Fibroblast of lung (primary cell): ENCODE results near the gene TTYH2. TPM values are rescaled to one million over a fixed set of nuclear protein-coding genes. Genes with fewer than 3 reads are reported as not detected.

ENCODE experiments used
- DNase-seq, 2 donors: peaks; one replicate each; pipeline versions ENCODE4 v3.0.0 to v3.0.0-alpha.2; 2010; ENCODE audit warnings: low read depth in 2 of 2
- H2AFZ ChIP-seq: 2 replicates; pipeline ENCODE4 v1.5.1; 2012; ENCODE audit warnings: low read length, control low read depth, inconsistent platforms
- H3K27ac ChIP-seq: 2 replicates; pipeline ENCODE4 v1.5.1; 2011; ENCODE audit warnings: low read length, control low read depth; ENCODE audit not compliant: insufficient read depth
- H3K27me3 ChIP-seq: 2 replicates; pipeline ENCODE4 v1.5.1; 2011; ENCODE audit warnings: mild to moderate bottlenecking, low read length; ENCODE audit not compliant: control insufficient read depth, insufficient read depth
- H3K36me3 ChIP-seq: 2 replicates; pipeline ENCODE4 v1.5.1; 2011; ENCODE audit warnings: low read length; ENCODE audit not compliant: control insufficient read depth, insufficient read depth
- H3K4me1 ChIP-seq: 2 replicates; pipeline ENCODE4 v1.5.1; 2011; ENCODE audit warnings: low read length; ENCODE audit not compliant: control insufficient read depth, insufficient read depth; ENCODE audit errors: extremely low read depth
- H3K4me2 ChIP-seq: 2 replicates; pipeline ENCODE4 v1.5.1; 2011; ENCODE audit warnings: low read length, control low read depth; ENCODE audit not compliant: insufficient read depth; ENCODE audit errors: extremely low read depth
- H3K4me3 ChIP-seq, 4 experiments: fragments of 200-600 bp in 1 of 4; sonication (generic) in 1 of 4; replicated peaks in 1 of 4; 2 replicates each; pipeline ENCODE4 v1.5.1; 2011 to 2016; ENCODE audit warnings: low read length in 4 of 4, low read depth in 3 of 4, mild to moderate bottlenecking in 3 of 4, control low read depth in 2 of 4, inconsistent platforms in 1 of 4, mixed read lengths in 1 of 4; ENCODE audit not compliant: insufficient read depth in 1 of 4; ENCODE audit errors: control extremely low read depth in 1 of 4
- H3K79me2 ChIP-seq: 2 replicates; pipeline ENCODE4 v1.5.1; 2012; ENCODE audit warnings: mild to moderate bottlenecking, low read length, inconsistent platforms; ENCODE audit not compliant: control insufficient read depth, insufficient read depth
- H3K9ac ChIP-seq: 2 replicates; pipeline ENCODE4 v1.5.1; 2011; ENCODE audit warnings: mild to moderate bottlenecking, low read length, control low read depth; ENCODE audit not compliant: insufficient read depth
- H3K9me3 ChIP-seq: 2 replicates; pipeline ENCODE4 v1.5.1; 2012; ENCODE audit warnings: low read depth, low read length; ENCODE audit not compliant: control insufficient read depth, insufficient read depth
- H4K20me1 ChIP-seq: 2 replicates; pipeline ENCODE4 v1.5.1; 2011; ENCODE audit warnings: low read length; ENCODE audit not compliant: control insufficient read depth, insufficient read depth; ENCODE audit errors: extremely low read depth
- CTCF ChIP-seq, 2 donors: IDR thresholded peaks in 1 of 2; conservative IDR thresholded peaks in 1 of 2; 1 replicate in 1 of 2; 2 replicates in 1 of 2; pipeline ENCODE4 v1.5.1; 2011 to 2012; ENCODE audit warnings: low read length in 2 of 2, control low read depth in 1 of 2, inconsistent platforms in 1 of 2, low read depth in 1 of 2, mild to moderate bottlenecking in 1 of 2
- EZH2 ChIP-seq: IDR thresholded peaks from 2 replicates; pipeline ENCODE4 v1.5.1; 2012; ENCODE audit warnings: low read length, control low read depth, mild to moderate bottlenecking; ENCODE audit errors: missing control alignments
- polyA plus RNA-seq, 2 donors: library from polyadenylated mRNA; depleted of rRNA in 1 of 2; stranded (reverse) in 1 of 2; unstranded in 1 of 2; fragments of >200 nt; gene quantifications; 2 replicates each; pipeline ENCODE4 v1.2.1, GENCODE V29; 2011 to 2012; ENCODE audit warnings: missing spikeins in 1 of 2
- total RNA-seq: library from RNA; depleted of rRNA; stranded (reverse); fragments of >200 nt; gene quantifications from 2 replicates; pipeline ENCODE4 v1.2.1, GENCODE V29; 2014

Gene TTYH2
- total and polyA plus RNA-seq, 2 donors (not counting 1 experiment from before 2014, with no cell fraction given), result 0.99 to 1.2 TPM

- no peak overlapping the region for H2AFZ ChIP-seq
- H3K4me1 ChIP-seq, result no peaks in the 10 kb centered on the region
- no peak for DNase-seq
- H3K36me3 ChIP-seq, result no peaks in the 10 kb centered on the region
- no peak for TF ChIP-seq EZH2
- no peak for TF ChIP-seq CTCF (conservative IDR thresholded peaks at IDR 0.05 in 1 of 2, IDR thresholded peaks at IDR 0.05 in 1 of 2; ENCODE audit: low read depth in 1 of 2, low read length in 2 of 2)
- H3K9me3 ChIP-seq, result no peaks in the 10 kb centered on the region
- H3K9ac ChIP-seq, result no peak overlapping the region
- no peak overlapping the region for H3K27ac ChIP-seq
- H3K79me2 ChIP-seq, result no peaks in the 10 kb centered on the region
- H3K27me3 ChIP-seq, result no peaks in the 10 kb centered on the region
- H4K20me1 ChIP-seq, result no peaks in the 10 kb centered on the region
- H3K4me3 ChIP-seq, result no peak overlapping the region
- H3K4me2 ChIP-seq, result no peak overlapping the region
Observed at GRCh38 chr17:74172700-74173099, 40.7 kb upstream of the TTYH2 start.

DNA sequence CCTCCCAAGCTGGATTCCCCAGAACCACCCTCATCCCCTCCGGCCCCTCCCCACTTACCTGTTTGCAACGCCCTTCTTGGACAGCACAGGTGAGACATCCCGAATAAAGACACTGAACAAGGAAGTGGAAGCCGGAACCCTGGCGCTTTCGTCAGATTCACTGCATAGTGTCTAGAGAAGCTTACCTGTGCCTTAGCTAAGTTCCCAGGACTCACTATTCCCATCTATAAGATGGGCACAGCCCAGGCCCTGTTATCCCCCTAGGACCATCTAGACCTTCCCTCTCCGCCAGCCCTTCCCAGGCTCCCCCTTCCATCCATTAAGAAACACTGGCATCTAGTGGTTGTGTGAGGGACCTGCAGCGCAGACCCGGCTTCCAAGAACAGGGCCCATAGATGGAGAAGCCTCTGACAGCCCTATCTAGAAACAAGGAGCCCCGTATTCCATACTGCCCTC is 36.8 kb upstream of the TTYH2 start:
- no peak overlapping the region for H3K4me3 ChIP-seq
- H3K9me3 ChIP-seq, result no peaks in the 10 kb centered on the region
- TF ChIP-seq EZH2 (no peak), CTCF (conservative IDR thresholded peaks at IDR 0.05 in 1 of 2, IDR thresholded peaks at IDR 0.05 in 1 of 2; ENCODE audit: low read depth in 1 of 2, low read length in 2 of 2) (peak; percentile 91 to 92)
- H3K27ac ChIP-seq, result no peak overlapping the region
- H4K20me1 ChIP-seq, result no peaks in the 10 kb centered on the region
- H3K4me2 ChIP-seq, result no peak overlapping the region
- no peaks in the 10 kb centered on the region for H3K4me1 ChIP-seq
- H3K9ac ChIP-seq, result no peak overlapping the region
- no peaks in the 10 kb centered on the region for H3K27me3 ChIP-seq
- peak; percentile 43 to 67 for DNase-seq
- H2AFZ ChIP-seq, result no peak overlapping the region
- H3K36me3 ChIP-seq, result no peaks in the 10 kb centered on the region
- H3K79me2 ChIP-seq, result no peaks in the 10 kb centered on the region

GRCh38 chr17:74177018-74177450 is 36.3 kb upstream of the TTYH2 start:
- peak; percentile 3 to 40 for DNase-seq
- TF ChIP-seq CTCF (conservative IDR thresholded peaks at IDR 0.05 in 1 of 2, IDR thresholded peaks at IDR 0.05 in 1 of 2; ENCODE audit: low read depth in 1 of 2, low read length in 2 of 2) (no peak), EZH2 (no peak)

More at GRCh38 chr17:74177018-74177450, 36.3 kb upstream of the TTYH2 start:
- no peaks in the 10 kb centered on the region for H3K36me3 ChIP-seq
- H3K79me2 ChIP-seq, result no peaks in the 10 kb centered on the region
- H3K4me2 ChIP-seq, result no peak overlapping the region
- H3K27me3 ChIP-seq, result no peaks in the 10 kb centered on the region
- no peak overlapping the region for H3K4me3 ChIP-seq
- H2AFZ ChIP-seq, result no peak overlapping the region
- H3K4me1 ChIP-seq, result no peaks in the 10 kb centered on the region
- H3K9me3 ChIP-seq, result no peaks in the 10 kb centered on the region
- H3K9ac ChIP-seq, result no peak overlapping the region
- no peaks in the 10 kb centered on the region for H4K20me1 ChIP-seq
- H3K27ac ChIP-seq, result no peak overlapping the region
